Cortex of kidney (tissue), 1 donor: ENCODE results near the gene RFK.
"Not testable (repeated sequence)": the region's sequence is repeated elsewhere in the genome, so short reads cannot be mapped to it uniquely, and the experiment has no call there.

Source experiments
- DNase-seq: peaks from one replicate; lab custom pipeline; 2025; lab: John Stamatoyannopoulos, UW

RFK gene

DNA sequence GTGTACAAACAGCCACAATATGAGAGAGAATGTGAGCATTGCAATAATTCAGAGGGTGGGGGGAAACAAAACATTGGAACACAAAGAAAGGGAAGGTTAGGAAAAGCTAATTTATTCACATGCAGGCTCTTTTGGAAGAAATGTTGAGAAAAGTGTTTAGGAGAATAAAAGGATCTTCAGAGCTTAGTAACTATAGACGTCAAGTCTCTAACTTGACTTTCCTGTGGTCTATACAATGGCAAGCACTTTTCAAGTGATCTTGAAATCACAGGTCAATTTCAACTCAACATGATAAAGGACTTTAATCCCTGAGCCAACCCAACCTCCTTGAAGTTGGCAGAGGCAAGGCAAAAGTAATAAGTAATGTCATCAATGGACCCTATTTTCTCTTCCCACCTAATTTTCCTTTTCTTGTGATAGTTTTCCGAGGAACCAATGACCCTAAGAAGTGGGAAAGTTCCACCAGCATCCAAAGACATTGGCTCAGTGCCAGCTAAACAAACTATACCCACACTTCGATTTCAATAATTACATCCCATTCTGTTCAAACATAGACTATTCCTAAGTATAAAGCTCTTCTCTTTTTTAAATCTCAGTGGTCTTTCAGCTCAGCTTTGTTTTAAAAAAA lies 23.7 kb downstream of the RFK start:
- DNase-seq: no peak

DNA sequence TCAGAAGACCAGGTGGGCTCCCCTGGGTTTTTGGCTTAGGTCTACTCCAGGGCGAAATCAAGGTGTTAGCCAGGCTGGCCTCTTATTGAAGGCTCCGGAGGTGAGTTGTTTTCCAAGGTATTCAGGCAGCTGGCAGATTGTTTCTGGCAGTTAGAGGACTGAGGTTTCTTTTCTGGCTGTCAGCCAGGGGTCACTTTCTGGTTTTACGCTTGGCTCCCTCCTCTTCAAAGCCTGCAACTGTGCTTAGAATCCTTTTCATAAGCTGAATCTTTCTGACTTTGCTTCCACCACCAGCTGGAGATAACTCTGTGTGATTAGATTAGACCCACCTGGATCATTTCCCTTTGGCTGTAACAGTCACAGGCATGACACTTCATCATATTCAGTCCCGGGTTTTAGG lies 24.6 kb downstream of the RFK start:
- no peak for DNase-seq

DNA sequence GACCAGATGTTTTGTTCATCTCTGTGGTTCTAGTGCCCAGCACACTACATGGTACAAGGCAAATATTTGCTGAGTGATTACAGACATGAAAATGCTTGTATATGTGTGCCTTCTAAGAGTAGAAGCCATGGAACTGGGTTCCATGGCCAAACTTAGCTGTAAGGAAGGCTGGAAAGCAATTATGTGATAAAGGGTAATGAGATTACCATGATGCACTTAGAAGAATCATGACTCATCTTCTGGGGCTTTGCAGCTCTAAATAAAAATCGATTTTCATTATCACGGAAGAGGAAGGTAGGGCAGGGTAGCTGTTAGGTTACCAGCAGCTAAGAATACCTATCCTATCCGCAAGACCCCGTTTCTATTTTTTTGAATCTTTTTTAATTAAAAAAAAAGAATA lies 28.0 kb downstream of the RFK start:
- DNase-seq: no peak

DNA sequence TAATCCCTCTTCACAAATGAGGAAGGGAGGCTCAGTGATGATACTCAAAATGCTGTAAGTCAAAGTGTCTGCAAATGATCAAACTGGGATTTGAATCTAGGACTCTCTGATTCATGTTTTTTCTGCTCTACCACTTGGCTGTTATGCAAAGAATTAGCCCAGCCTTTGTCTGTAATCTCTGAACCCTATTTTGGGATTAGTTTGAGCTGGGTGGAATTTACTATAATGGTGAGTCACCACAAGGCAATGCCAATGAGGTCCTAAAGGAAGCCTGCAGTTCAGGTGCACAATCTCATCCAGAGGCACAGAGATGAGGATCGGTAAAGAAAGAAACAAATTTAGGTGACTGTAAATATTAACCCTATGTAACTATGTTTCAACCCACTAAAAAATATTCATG lies 29.2 kb downstream of the RFK start:
- DNase-seq: no peak

DNA sequence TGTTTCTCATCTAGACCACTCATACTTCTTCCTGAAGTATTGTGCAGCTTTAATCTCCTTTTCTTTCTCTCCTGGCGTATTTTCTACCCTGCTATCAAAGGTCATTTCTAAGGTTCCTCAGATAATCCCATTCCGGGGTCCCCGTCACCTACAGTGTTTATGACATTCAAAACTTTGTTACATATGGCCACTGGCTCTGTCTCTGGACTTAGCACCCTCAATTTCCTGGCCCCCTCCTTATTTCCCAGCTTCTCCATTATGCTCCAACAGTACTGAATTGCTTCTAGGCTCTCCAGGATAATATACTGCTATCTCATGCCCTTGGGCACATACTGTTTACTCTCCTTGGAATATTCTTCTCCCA lies 31.2 kb downstream of the RFK start:
- no peak for DNase-seq

DNA sequence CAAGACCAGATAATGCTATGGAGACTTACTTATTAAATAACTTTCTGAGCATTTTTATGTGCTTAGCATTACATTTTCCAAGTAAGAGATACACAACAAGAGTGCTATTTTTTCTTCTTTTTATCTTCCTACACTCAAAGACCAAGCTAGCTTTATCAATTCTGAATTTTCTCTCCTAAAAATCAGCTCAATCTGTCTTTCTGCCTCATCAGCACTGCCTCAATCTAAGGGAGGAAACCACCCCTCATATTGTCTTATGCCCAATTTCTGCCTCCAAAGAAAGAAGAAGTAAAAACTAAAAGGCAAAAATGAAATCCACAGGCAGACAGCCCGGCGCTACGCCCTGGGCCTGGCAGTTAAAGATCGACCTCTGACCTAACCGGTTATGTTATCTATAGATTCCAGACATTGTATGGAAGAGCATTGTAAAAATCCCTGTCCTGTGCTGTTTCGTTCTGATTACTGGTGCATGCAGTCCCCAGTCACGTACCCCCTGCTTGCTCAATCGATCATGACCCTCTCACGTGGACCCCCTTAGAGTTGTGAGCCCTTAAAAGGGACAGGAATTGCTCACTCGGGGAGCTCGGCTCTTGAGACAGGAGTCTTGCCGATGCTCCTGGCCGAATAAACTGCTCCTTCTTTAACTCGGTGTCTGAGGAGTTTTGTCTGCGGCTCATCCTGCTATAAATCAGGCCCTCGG lies 31.7 kb downstream of the RFK start:
- not testable (repeated sequence) for DNase-seq

DNA sequence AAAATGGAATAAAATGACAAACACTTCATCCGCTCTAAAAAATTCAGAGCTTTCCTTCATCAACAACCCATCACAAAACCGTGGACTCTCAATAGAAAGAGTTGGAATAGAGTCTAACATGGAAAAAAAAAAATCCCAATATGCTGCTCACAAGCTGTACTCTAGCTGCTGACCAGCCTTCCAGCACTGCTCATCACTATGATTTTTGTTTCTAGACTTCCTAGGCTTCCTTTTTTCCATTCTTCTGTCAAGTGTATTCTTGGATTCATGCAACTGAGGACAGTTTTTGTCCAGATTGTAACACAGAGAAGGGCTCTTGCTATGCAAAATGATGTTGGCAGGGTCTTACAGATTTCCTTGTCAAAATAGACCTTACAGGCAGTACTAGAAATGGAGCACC lies 34.5 kb downstream of the RFK start:
- DNase-seq: no peak

DNA sequence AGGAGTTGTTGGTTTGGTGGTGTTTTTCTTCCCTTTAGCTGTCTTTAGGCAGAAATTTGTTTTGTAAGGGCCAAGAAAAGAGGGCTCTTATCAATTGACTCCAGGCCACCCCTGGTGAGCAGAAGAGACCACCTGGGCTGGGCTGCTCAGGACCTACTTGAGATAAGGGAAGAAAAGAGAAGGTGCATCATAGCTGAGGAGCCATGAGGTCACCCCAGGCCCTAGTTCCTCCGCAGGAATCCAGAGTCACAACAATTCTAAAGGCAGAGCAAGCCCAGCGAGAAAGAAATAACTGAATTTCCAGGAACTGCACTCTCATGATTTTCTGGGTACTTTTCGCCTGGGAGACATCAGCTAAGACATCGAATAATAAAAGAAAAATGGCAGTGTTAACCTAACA lies 34.9 kb downstream of the RFK start:
- no peak for DNase-seq

DNA sequence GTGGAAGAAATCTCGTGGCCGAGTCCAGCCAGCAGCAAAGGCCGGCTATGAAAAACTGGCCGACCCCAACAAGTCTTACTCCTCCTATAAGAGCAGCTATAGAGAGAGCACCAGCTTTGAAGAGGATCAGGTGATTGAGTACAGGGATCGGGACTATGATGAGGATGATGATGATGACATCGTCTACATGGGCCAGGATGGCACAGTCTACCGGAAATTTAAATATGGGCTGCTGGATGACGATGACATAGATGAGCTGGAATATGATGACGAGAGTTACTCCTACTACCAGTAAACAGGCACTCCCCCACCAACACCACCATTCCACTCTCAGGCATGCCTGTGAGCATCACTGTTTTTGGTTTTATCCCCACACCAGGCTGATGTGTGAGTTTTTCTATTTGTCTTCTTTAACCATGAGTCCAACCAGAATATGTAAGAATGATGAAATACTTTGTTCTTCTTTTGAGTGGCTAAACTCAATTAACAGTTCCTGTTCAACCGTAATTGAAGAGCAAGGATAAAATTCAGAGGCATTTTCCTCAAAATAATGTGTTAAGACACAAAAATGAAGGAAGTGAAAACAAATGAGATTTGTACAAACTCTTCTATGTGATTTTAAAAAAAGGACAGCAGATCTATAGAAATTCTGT lies 35.5 kb downstream of the RFK start:
- DNase-seq: no peak

DNA sequence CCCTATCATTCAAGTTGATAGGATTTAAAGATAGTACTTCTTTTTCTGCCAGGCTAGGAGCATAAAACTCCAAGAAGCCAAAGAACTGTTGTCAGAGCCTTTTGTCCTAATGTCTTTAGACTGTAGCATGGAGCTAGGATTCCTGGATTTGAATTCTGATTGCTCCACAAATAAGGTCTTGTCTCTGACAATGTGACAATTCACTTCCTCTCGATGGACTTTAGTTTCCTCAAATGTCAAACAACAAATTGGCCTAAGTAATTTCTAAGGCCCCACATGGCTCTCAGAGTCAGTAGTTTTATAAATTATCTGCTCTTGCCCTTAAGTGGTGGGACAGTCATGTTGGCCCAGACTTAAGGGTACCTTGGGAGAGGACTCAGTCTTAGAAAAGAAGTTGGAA lies 36.7 kb downstream of the RFK start:
- DNase-seq: no peak

DNA sequence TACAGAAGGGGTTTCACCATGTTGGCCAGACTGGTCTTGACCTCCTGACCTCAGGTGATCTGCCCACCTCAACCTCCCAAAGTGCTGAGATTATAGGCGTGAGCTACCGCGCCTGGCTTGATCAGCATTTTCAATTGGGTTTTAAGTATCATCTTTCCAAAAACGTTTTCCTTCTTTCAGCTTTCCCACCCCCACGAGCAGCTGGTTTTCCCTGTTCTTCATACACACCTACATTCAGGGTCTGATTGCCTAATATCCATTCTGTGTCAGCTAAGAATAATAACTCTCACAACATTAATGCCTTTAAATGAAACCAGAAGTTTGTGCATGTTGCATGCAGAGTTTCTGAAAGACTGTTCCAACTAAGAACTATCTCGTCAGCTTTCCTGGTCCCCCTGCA lies 38.3 kb downstream of the RFK start:
- no peak for DNase-seq

DNA sequence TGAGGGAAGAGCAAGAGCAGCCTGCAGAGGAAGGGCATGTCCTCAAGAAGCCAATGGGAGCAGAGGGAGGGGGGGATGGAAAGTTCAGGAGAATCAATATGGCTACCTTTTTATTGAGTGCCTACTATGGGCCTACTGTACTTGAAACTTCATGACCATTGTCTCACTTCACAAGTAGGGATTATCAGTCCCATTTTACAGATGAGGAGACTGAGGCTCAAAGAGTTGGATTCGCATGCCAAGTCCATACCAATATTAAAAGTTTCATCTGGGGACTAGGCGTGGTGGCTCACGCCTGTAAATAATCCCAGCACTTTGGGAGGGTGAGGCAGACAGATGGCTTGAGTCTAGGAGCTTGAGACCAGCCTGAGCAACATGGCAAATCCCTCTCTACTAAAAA lies 40.0 kb downstream of the RFK start:
- no peak for DNase-seq

DNA sequence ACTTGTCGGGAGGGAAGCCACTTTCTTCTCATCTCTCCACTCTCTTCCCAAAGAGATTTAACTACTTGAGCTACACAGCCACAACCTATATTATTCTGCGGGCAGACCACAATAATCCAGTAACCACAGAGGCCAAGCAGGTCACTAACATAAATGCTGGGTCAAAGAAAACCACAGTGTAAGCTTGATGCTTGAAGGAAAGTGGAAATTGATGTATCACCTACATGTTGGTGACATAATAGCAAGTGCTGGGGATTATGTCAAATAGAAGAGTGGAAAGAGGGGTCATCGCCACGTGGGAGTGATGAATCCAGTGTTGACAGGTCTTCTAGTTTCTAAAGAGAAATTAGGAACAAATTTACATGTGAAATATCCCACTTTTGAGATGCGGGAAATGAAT lies 40.9 kb downstream of the RFK start:
- no peak for DNase-seq

DNA sequence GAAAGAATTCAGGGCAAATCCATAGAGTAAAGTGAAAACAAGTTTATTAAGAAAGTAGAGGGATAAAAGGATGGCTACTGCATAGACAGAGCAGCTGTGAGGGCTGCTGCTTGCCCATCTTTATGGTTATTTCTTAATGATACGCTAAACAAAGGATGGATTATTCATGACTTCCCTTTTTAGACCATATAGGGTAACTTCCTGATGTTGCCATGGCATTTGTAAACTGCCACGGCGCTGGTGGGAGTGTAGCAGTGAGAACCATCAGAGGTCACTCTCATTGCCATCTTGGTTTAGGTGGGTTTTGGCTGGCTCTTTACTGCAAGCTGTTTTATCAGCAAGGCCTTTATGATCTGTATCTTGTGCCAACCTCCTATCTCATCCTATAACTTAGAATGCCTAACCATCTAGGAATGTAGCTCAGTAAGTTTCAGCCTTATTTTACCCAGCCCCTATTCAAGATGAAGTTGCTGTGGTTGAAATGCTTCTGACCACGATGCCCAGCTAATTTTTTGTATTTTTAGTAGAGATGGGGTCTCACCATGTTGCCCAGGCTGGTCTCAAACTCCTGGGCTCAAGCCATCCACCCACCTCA lies 42.1 kb downstream of the RFK start:
- no peak for DNase-seq

DNA sequence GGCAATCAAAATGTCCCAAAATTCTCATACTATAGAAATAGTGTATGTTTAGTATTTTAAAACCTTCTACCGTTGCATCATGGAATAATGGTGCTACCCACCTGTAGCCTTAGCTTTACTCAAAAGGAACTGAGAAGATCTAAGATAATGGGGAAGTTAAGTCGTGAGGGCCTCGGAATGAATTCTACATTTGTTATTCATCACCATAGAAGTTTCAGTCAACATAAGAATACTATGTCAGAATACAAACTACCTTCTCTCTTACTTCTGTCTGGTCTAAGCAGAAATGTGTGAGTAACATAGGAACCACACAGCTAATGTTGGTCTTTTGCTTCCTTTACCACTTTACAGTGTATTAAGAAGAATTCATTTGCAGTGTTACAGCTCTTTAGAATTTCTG lies 43.2 kb downstream of the RFK start:
- no peak for DNase-seq

DNA sequence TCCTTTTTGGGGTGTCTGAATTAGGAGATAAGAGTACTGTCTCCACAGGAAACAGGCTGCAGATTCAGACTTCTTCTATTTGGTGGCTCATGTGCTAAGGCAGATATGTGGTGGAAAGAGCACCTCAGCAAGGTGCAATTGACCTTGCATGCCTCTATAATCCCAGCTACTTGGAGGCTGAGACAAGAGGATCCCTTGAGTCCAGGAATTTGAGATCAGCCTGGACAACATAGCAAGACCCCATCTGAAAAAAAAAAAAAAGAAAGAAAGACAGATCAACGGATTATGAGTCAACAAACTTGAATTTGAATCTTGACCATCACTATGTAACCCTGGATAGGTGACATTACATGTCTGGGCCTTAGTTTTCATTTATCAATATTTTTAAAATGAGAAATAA lies 44.4 kb downstream of the RFK start:
- no peak for DNase-seq

DNA sequence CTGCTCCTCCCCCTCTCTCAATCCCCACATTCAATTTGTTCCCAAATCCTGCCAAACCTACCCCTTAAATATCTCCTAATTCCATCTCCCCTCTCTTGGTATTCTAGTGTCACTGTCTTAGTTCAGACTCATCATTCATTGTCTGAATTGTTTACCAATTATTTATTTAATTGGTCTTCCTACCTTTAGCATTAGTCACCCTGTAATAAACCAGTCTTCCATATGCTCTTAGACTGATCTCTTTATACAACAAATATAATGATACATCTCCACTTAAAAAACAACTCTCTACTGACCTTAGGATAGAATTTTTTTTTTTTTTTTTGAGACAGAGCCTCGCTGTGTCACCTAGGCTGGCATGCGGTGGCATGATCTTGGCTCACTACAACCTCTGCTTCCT lies 51.4 kb downstream of the RFK start:
- DNase-seq: no peak

DNA sequence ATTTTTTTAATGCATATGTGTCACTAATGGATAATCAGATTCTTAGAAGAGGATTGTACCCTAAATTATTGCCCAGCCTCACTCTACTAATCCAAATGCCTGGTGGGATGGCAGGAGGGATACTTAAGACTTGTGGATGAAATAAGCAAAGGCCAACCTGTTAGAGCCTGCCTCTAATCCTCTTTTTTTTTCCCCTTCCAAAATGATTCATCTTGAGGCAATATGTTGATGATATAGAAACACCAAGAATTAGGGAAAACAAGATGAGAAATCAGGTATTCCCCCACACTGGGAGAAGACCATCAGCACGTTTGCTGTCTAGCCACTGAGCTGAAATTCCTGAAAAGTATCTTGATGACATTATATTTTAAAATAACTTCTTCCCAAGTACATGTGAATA lies 52.0 kb downstream of the RFK start:
- DNase-seq: no peak

DNA sequence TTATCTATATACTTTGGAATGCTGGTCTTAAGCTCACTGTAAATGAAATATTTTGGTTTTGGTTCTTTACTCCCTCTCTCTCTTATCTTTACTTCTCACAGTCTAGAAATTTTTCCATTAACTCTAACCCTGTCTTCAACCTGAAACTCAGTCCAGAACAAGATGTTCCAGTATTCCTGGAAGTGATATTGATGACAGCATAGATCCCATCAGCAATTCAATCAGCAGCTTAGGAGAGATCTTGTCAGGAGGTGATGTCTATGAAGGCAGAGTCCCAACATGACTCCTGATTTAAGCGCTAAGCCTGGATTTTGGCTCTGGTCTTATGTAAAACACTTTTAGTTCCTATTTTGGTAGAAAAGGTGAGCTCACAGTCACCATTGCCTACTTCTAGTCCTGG lies 52.6 kb downstream of the RFK start:
- DNase-seq: no peak

DNA sequence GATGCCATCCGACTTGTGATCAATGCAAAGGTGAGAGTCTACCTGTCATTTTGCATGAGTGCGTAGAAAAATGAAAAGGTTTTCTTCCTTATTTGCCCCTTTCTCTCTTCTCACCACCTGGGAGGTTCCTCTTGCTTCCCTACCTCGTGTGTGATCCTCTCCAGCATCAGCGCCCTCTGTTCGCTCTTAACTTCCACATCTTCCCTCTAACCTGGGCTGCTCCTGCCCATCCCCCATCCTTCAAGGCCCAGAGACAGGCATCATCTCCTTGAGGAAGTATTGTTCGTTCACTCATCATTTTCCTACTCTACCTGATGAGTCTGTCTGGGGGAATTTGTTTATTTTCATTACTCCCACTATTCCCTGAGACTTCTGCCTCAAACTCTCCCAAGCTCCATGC lies 55.8 kb downstream of the RFK start:
- no peak for DNase-seq

DNA sequence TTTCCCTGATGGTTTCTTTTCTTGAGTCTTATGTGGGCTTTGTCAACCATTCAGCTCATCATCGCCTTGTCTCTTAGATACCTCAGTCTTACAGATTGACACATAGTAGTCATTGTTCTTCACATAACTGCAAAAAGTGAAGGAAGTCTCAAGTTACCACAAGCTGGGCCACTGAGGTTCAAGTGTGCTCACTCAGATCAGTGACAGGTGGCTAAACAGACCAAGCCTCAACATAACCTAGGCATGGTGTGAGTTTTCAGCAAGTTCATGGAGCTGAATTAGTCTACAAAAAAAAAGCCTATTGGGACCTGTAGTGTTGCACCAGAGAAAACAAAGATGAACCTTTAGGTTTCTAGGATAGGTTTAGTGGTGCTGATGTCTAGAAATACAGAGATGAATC lies 58.2 kb downstream of the RFK start:
- DNase-seq: no peak
